Peyer's patch (tissue), 4 donors: ENCODE data around the gene TCF15. TPM values are rescaled to one million over a fixed set of nuclear protein-coding genes. Genes with fewer than 3 reads are reported as not detected.

ENCODE experiments used
- DNase-seq, 3 donors: peaks; one replicate each; pipeline ENCODE4 v3.0.0-alpha.2; 2017 to 2019
- H3K27ac ChIP-seq, 4 donors: fragments of 200-600 bp; sonication (generic); one replicate each; pipeline ENCODE4 v1.5.1; 2016 to 2019
- H3K27me3 ChIP-seq, 2 donors: fragments of 200-600 bp; sonication (generic); one replicate each; pipeline ENCODE4 v1.5.1; 2019
- H3K36me3 ChIP-seq, 3 donors: fragments of 200-600 bp; sonication (generic); one replicate each; pipeline ENCODE4 v1.5.1; 2016 to 2019
- H3K4me1 ChIP-seq, 4 donors: fragments of 200-600 bp; sonication (generic); one replicate each; pipeline ENCODE4 v1.5.1; 2016 to 2019
- H3K4me3 ChIP-seq, 4 donors: fragments of 200-600 bp; sonication (generic); 1 replicate in 3 of 4; 2 replicates in 1 of 4; pipeline ENCODE4 v1.5.1; 2016 to 2019; ENCODE audit warnings: mild to moderate bottlenecking in 1 of 4
- H3K9me3 ChIP-seq, 4 donors: fragments of 200-600 bp; sonication (generic); one replicate each; pipeline ENCODE4 v1.5.1; 2016 to 2019; ENCODE audit warnings: mild to moderate bottlenecking in 1 of 4
- CTCF ChIP-seq, 6 experiments: fragments of 450-650 bp in 4 of 6; fragments of 200-600 bp in 2 of 6; sonication (generic) in 1 of 6; IDR thresholded peaks; one replicate each; pipeline ENCODE4 v1.5.1; 2017 to 2019; ENCODE audit warnings: antibody characterized with exemption in 6 of 6, mild to moderate bottlenecking in 3 of 6, moderate library complexity in 1 of 6
- POLR2A ChIP-seq, 2 donors: fragments of 450-650 bp; IDR thresholded peaks; one replicate each; pipeline ENCODE4 v1.5.1; 2017; ENCODE audit warnings: antibody characterized with exemption in 2 of 2, mild to moderate bottlenecking in 2 of 2, moderate library complexity in 2 of 2
- total RNA-seq, 4 donors: library from RNA; depleted of rRNA; stranded (reverse); fragments of >200 nt; gene quantifications; one replicate each; pipeline ENCODE4 v1.1.0, GENCODE V29; 2016

TCF15 gene
- total RNA-seq, 4 donors from 2014 or later, result not detected

GRCh38 chr20:568673-569415 lies 41.3 kb downstream of the TCF15 start:
- Histone ChIP-seq H3K27ac (no peak overlapping the region), H3K27me3 (peaks cover 0 to 6% of the 10 kb centered on the region in 2 donors), H3K4me3 (no peak overlapping the region), H3K36me3 (no peaks in the 10 kb centered on the region), H3K4me1 (no peaks in the 10 kb centered on the region), H3K9me3 (no peaks in the 10 kb centered on the region)
- peak in 1 of 3 donors; percentile 27 for DNase-seq
- TF ChIP-seq CTCF (IDR thresholded peaks at IDR 0.05) (no peak), POLR2A (IDR thresholded peaks at IDR 0.05) (no peak)

GRCh38 chr20:568097-568652 lies 41.9 kb downstream of the TCF15 start:
- Histone ChIP-seq H3K9me3 (no peaks in the 10 kb centered on the region), H3K27ac (no peak overlapping the region), H3K27me3 (peaks cover 0 to 6% of the 10 kb centered on the region in 2 donors), H3K36me3 (no peaks in the 10 kb centered on the region), H3K4me1 (no peaks in the 10 kb centered on the region), H3K4me3 (no peak overlapping the region)
- no peak for TF ChIP-seq CTCF (IDR thresholded peaks at IDR 0.05)
- TF ChIP-seq POLR2A (IDR thresholded peaks at IDR 0.05), result no peak
- DNase-seq, result peak in 1 of 3 donors; percentile 23

- Histone ChIP-seq H3K36me3 (no peaks in the 10 kb centered on the region), H3K9me3 (no peaks in the 10 kb centered on the region), H3K27ac (no peak overlapping the region), H3K4me3 (no peak overlapping the region), H3K27me3 (peaks cover 0 to 6% of the 10 kb centered on the region in 2 donors), H3K4me1 (no peaks in the 10 kb centered on the region)
- peak in 1 of 3 donors; percentile 18 for DNase-seq
- TF ChIP-seq CTCF (IDR thresholded peaks at IDR 0.05) (no peak), POLR2A (IDR thresholded peaks at IDR 0.05) (no peak)
Measured at GRCh38 chr20:564192-564591, 45.9 kb downstream of the TCF15 start.

- Histone ChIP-seq H3K27me3 (peaks cover 0 to 4% of the 10 kb centered on the region in 2 donors), H3K36me3 (no peaks in the 10 kb centered on the region), H3K4me1 (no peaks in the 10 kb centered on the region), H3K9me3 (no peaks in the 10 kb centered on the region), H3K27ac (no peak overlapping the region), H3K4me3 (no peak overlapping the region)
- DNase-seq, result no peak
- TF ChIP-seq CTCF (IDR thresholded peaks at IDR 0.05), result no peak
Measured at GRCh38 chr20:563187-563586, 46.9 kb downstream of the TCF15 start.

- peak in 1 of 3 donors; percentile 18 for DNase-seq
- Histone ChIP-seq H3K36me3 (no peaks in the 10 kb centered on the region), H3K4me1 (no peaks in the 10 kb centered on the region), H3K27me3 (no peaks in the 10 kb centered on the region), H3K27ac (no peak overlapping the region), H3K9me3 (no peaks in the 10 kb centered on the region), H3K4me3 (no peak overlapping the region)
- TF ChIP-seq CTCF (IDR thresholded peaks at IDR 0.05) (no peak), POLR2A (IDR thresholded peaks at IDR 0.05) (no peak)
Measured at GRCh38 chr20:562232-562897, 47.7 kb downstream of the TCF15 start.
